Neural progenitor cell (in vitro differentiated cells): ENCODE data around the gene PDE1A. TPM values are rescaled to one million over a fixed set of nuclear protein-coding genes. Genes with fewer than 3 reads are reported as not detected.

Experiments
- DNase-seq: peaks from one replicate; pipeline ENCODE4 v3.0.0-alpha.2; 2016; ENCODE audit warnings: low spot score
- H2AFZ ChIP-seq: fragments of 200-600 bp; sonication (generic); replicated peaks from 2 replicates; pipeline ENCODE4 v1.6.1; 2016; ENCODE audit warnings: antibody characterized with exemption
- H3F3A ChIP-seq: fragments of 200-600 bp; sonication (generic); 2 replicates; pipeline ENCODE4 v1.6.1; 2016; ENCODE audit warnings: antibody characterized with exemption, low read depth
- H3K27ac ChIP-seq: fragments of 200-600 bp; sonication (generic); 2 replicates; pipeline ENCODE4 v1.5.1; 2016; ENCODE audit warnings: mild to moderate bottlenecking
- H3K27me3 ChIP-seq: fragments of 200-600 bp; sonication (generic); 2 replicates; pipeline ENCODE4 v1.6.1; 2016; ENCODE audit warnings: mild to moderate bottlenecking, moderate library complexity
- H3K36me3 ChIP-seq: fragments of 200-600 bp; sonication (generic); 2 replicates; pipeline ENCODE4 v1.5.1; 2016
- H3K4me1 ChIP-seq: fragments of 200-600 bp; sonication (generic); 2 replicates; pipeline ENCODE4 v1.6.1; 2016; ENCODE audit warnings: mixed run types
- H3K4me2 ChIP-seq: fragments of 200-600 bp; sonication (generic); 2 replicates; pipeline ENCODE4 v1.6.1; 2016
- H3K4me3 ChIP-seq: fragments of 200-600 bp; sonication (generic); 2 replicates; pipeline ENCODE4 v1.5.1; 2016
- H3K79me2 ChIP-seq: fragments of 200-600 bp; sonication (generic); 2 replicates; pipeline ENCODE4 v1.6.1; 2016; ENCODE audit warnings: low read depth
- H3K9ac ChIP-seq: fragments of 200-600 bp; sonication (generic); 2 replicates; pipeline ENCODE4 v1.6.1; 2016
- H3K9me3 ChIP-seq: fragments of 200-600 bp; sonication (generic); 2 replicates; pipeline ENCODE4 v1.5.1; 2016; ENCODE audit warnings: low read depth
- H4K20me1 ChIP-seq: fragments of 200-600 bp; sonication (generic); 2 replicates; pipeline ENCODE4 v1.6.1; 2016; ENCODE audit warnings: low read depth
- H3K27ac Mint-ChIP-seq: 3 replicates; pipeline ENCODE4 v1.8.0; 2021; ENCODE audit warnings: mixed read lengths
- H3K27me3 Mint-ChIP-seq: 2 replicates; pipeline ENCODE4 v1.8.0; 2022; ENCODE audit warnings: low read depth, mild to moderate bottlenecking, inconsistent platforms, moderate library complexity, mixed read lengths; ENCODE audit not compliant: insufficient read depth
- H3K36me3 Mint-ChIP-seq: 3 replicates; pipeline ENCODE4 v1.8.0; 2021; ENCODE audit warnings: mixed read lengths
- H3K4me1 Mint-ChIP-seq: 3 replicates; pipeline ENCODE4 v1.8.0; 2021; ENCODE audit warnings: mixed read lengths
- H3K4me3 Mint-ChIP-seq: 3 replicates; pipeline ENCODE4 v1.8.0; 2021; ENCODE audit warnings: mild to moderate bottlenecking, moderate library complexity, mixed read lengths
- H3K9me3 Mint-ChIP-seq: 3 replicates; pipeline ENCODE4 v1.8.0; 2020; ENCODE audit warnings: mixed read lengths
- EZH2 ChIP-seq: fragments of 200-600 bp; sonication (generic); IDR thresholded peaks from 2 replicates; pipeline ENCODE4 v1.6.1; 2017; ENCODE audit warnings: antibody characterized with exemption, mild to moderate bottlenecking, moderate library complexity
- EZH2phosphoT487 ChIP-seq: fragments of 200-600 bp; sonication (generic); IDR thresholded peaks from 2 replicates; pipeline ENCODE4 v1.6.1; 2017; ENCODE audit warnings: antibody characterized with exemption
- total RNA-seq: library from RNA; depleted of rRNA; stranded (reverse); fragments of >200 nt; gene quantifications from 2 replicates; pipeline ENCODE4 v1.2.3, GENCODE V29; 2015; ENCODE audit warnings: low replicate concordance
- TF ChIP-seq, protein P1 (sequence below): fragments of 200-600 bp; sonication (generic); IDR thresholded peaks from 2 replicates; pipeline ENCODE4 v1.5.1; 2017; ENCODE audit warnings: antibody characterized with exemption, mild to moderate bottlenecking

The PDE1A gene
- total RNA-seq, 1 donor from 2014 or later: not detected

DNA sequence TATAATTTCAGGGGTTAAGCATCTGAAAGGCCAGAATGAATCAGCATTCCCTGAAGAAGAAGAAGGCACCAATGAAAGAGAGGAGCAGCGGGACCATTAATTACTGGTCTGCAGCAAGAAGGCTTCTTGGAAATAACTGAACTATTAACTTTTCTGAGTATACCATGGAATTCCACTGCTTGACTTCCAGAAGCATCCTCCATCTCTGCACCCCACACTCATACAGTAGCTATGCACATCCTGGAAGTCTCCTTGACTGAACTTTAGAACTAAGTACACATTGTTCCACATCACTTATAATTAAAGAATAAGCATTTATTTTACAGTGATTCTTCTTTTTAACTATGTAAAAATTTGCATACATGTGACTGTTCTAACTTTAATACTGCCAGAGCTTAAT is 309.6 kb downstream of the PDE1A start:
- Mint-ChIP-seq H3K27ac (no peak overlapping the region), H3K27me3 (no peaks in the 10 kb centered on the region), H3K9me3 (no peaks in the 10 kb centered on the region), H3K4me1 (no peaks in the 10 kb centered on the region), H3K4me3 (no peak overlapping the region), H3K36me3 (no peaks in the 10 kb centered on the region)
- no peaks in the 10 kb centered on the region for H3K27me3 ChIP-seq
- TF ChIP-seq EZH2phosphoT487 (no peak), EZH2 (no peak)
- TF ChIP-seq, protein P1, sequence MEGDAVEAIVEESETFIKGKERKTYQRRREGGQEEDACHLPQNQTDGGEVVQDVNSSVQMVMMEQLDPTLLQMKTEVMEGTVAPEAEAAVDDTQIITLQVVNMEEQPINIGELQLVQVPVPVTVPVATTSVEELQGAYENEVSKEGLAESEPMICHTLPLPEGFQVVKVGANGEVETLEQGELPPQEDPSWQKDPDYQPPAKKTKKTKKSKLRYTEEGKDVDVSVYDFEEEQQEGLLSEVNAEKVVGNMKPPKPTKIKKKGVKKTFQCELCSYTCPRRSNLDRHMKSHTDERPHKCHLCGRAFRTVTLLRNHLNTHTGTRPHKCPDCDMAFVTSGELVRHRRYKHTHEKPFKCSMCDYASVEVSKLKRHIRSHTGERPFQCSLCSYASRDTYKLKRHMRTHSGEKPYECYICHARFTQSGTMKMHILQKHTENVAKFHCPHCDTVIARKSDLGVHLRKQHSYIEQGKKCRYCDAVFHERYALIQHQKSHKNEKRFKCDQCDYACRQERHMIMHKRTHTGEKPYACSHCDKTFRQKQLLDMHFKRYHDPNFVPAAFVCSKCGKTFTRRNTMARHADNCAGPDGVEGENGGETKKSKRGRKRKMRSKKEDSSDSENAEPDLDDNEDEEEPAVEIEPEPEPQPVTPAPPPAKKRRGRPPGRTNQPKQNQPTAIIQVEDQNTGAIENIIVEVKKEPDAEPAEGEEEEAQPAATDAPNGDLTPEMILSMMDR: no peak
- H4K20me1 ChIP-seq: no peaks in the 10 kb centered on the region
- no peaks in the 10 kb centered on the region for H3K79me2 ChIP-seq
- no peaks in the 10 kb centered on the region for H3K9me3 ChIP-seq
- H3K27ac ChIP-seq: no peak overlapping the region
- no peak overlapping the region for H3K4me2 ChIP-seq
- DNase-seq: no peak
- H3K9ac ChIP-seq: no peak overlapping the region
- H3K4me3 ChIP-seq: no peak overlapping the region
- H3F3A ChIP-seq: no peaks in the 10 kb centered on the region
- no peaks in the 10 kb centered on the region for H3K36me3 ChIP-seq
- H3K4me1 ChIP-seq: peaks cover 6% of the 10 kb centered on the region
- no peak overlapping the region for H2AFZ ChIP-seq

DNA sequence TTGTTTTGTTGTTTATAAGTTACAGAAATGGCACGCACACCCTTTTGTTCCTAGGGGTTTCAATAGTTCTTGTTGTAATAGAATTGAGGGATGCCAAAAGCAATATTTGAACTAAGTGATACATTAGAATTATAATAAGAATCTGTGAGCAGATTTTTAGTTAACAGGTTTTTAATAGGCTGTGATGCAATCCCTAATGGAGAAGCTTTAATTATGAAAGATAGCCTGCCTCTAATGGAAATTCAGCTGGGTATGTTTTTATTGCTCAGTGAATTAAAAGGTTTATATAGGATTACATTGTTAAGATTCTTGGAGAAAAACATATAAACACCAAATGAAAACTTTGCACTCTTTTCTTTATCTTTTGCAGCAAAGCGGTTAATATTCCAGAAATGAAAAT is 310.1 kb downstream of the PDE1A start:
- H3K4me3 Mint-ChIP-seq: no peak overlapping the region
- H3K4me2 ChIP-seq: no peak overlapping the region
- no peak overlapping the region for H3K4me3 ChIP-seq
- H3K9me3 ChIP-seq: no peaks in the 10 kb centered on the region
- DNase-seq: no peak
- H3K4me1 ChIP-seq: peaks cover 6% of the 10 kb centered on the region
- TF ChIP-seq, protein P1: no peak
- no peak for TF ChIP-seq EZH2
- TF ChIP-seq EZH2phosphoT487: no peak
- H3K9me3 Mint-ChIP-seq: no peaks in the 10 kb centered on the region
- no peaks in the 10 kb centered on the region for H3K79me2 ChIP-seq
- no peak overlapping the region for H3K27ac ChIP-seq
- no peaks in the 10 kb centered on the region for H3K36me3 Mint-ChIP-seq
- no peaks in the 10 kb centered on the region for H3K4me1 Mint-ChIP-seq
- H3K27ac Mint-ChIP-seq: no peak overlapping the region
- H4K20me1 ChIP-seq: no peaks in the 10 kb centered on the region
- H3K9ac ChIP-seq: no peak overlapping the region
- no peaks in the 10 kb centered on the region for H3K27me3 ChIP-seq
- H3F3A ChIP-seq: no peaks in the 10 kb centered on the region
- no peak overlapping the region for H2AFZ ChIP-seq
- H3K27me3 Mint-ChIP-seq: no peaks in the 10 kb centered on the region
- no peaks in the 10 kb centered on the region for H3K36me3 ChIP-seq

DNA sequence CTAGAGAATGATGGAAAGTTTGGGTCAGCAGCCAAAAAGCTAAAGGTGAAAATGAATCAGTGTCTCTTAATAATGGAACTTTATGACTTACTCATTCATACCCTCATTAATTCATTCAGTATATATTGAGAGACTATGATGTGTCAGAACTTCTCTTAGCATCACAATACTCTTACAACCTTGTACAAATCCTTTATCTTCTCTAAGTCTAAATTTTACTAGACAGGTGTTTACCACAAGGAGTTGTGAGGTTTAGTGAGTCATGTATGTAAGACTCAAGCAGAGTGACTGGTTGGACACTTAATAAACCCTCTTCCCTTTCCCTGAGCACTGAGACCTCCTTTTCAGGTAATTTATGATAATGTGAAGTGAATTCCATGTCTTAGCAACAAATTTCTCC is 311.6 kb downstream of the PDE1A start:
- no peak overlapping the region for H3K4me3 Mint-ChIP-seq

More for the DNA sequence above, 311.6 kb downstream of the PDE1A start:
- Histone ChIP-seq H3K4me2 (no peak overlapping the region), H3K4me3 (no peak overlapping the region), H2AFZ (no peak overlapping the region), H3K9ac (no peak overlapping the region), H3K9me3 (no peaks in the 10 kb centered on the region), H3F3A (no peaks in the 10 kb centered on the region), H3K4me1 (peaks cover 7% of the 10 kb centered on the region), H3K27me3 (no peaks in the 10 kb centered on the region), H3K36me3 (no peaks in the 10 kb centered on the region), H3K27ac (no peak overlapping the region), H4K20me1 (no peaks in the 10 kb centered on the region), H3K79me2 (no peaks in the 10 kb centered on the region)
- no peak for DNase-seq
- Mint-ChIP-seq H3K27ac (no peak overlapping the region), H3K36me3 (no peaks in the 10 kb centered on the region), H3K27me3 (no peaks in the 10 kb centered on the region), H3K4me1 (peaks cover 9% of the 10 kb centered on the region), H3K9me3 (no peaks in the 10 kb centered on the region)
- TF ChIP-seq, protein P1: no peak
- no peak for TF ChIP-seq EZH2
- TF ChIP-seq EZH2phosphoT487: no peak
